ENCODE results near the gene KIAA0825.

Gene KIAA0825

DNA sequence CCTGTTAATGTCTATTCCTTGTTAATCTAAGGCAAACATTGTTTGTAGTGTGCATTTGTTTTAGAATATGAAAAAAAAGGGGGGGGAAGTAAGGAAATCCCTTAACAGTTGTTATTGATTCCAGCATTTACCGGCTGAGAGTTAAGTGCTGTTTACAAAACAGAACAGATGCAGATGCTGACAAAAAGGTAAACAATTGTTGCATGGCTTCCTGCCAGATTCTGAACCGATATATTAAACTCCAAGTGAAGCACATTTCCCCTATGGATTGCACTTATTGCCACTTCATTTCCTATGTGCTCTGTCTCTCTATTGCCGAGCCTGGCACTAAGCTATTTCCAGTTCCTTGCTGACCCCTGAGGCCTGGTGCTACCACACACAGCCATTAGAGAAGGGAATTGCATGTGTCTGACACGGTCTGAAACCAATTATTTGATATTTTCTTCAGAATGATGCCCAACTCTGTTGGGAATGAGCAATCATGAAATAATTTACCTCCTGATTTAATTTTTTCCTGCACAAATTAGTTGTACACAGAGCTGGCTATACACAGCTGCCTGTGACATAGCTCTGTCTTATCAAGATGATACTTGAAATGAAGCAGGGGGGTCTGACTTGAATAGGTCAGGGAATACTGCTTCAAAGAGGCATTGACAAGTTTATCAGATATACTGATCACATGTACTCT is 109.8 kb downstream of the KIAA0825 start:
- no peak for DNase-seq

- no peak for DNase-seq
These were observed 112.9 kb downstream of the KIAA0825 start for GRCh38 chr5:94505327-94506068.

DNA sequence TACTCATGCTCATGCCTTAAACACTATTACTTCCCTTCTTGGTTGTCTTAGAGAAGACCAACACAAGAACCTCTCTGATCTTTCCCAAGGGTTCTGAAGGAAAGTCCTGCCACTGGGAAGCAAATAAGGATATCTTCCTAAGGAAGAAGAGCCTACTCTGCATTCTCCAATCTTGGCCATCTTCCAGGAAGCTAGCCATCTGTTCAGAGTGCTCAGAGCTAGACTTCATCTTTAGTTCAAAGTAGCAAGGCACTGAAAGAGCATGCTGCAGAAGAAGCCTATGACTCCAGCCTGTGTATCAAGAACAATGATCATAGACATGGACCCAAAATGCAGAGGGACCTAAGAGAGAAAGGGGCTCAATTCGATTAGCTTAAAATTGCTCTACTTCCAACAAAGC is 114.7 kb downstream of the KIAA0825 start:
- DNase-seq, result no peak

GRCh38 chr5:94501365-94501764 is 117.0 kb downstream of the KIAA0825 start:
- DNase-seq, result no peak

DNA sequence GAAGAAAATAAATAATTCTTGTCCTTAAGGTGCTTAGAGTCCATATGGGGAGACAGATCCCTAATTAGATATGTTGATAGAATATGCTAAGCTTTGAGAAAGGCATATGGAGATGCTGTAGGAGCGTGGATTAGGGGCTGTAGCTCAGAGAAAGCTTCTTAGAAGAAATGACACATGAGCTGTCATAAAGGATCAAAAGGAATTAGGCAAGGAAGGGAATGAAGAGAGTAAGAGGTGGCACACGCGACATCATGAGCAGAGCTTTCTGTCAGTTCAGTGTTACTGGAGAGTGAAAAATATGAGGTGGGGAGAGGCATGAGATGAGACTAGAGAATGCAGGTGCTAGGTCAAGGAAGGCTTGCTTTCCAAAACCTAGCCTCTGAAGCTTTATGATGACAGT is 118.6 kb downstream of the KIAA0825 start:
- DNase-seq, result no peak

DNA sequence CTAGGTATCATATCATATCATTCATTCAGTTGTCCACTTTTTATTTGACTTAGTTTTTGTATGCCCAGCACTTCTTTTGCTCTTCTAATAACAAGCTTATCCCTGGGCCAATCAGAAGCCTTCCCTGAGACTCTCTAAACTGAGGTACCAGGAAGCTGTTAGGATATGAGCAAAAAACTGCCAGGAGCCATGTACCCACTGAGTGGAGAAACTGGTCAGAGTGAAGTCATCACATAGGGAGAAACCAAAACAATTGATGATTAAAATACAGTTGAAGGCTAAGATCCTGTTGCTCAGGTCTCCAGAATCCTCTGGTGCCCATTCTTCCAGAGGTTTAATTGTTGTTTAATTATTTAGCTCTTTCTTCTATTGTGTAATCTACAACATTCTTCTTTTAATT is 120.2 kb downstream of the KIAA0825 start:
- DNase-seq, result no peak

- no peak for DNase-seq
These were observed 133.3 kb downstream of the KIAA0825 start for GRCh38 chr5:94485067-94485466.

- DNase-seq, result no peak
These were observed 137.3 kb downstream of the KIAA0825 start for GRCh38 chr5:94481059-94481458.

GRCh38 chr5:94480486-94480885 is 137.9 kb downstream of the KIAA0825 start:
- DNase-seq, result no peak

DNA sequence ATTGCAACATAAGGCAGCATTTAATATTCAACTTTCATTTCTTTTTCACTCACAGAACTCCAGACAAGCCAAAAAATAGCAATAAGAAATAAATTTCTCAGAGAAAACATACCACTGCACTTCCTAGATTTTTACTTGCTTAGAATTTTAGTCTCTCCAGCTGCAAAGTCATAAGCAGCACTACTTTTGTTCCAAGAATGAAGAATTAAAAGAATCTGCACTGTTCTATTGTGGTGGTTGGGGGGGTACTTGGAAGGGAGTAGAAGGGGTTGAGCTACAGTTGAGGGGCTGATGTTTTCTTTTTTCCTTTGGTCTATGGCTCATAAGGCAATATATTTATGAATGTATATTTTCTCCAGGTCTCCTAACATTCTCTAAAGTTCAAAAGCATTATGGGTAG is 144.5 kb downstream of the KIAA0825 start:
- DNase-seq, result no peak

GRCh38 chr5:94471521-94471920 is 146.9 kb downstream of the KIAA0825 start:
- no peak for DNase-seq

DNA sequence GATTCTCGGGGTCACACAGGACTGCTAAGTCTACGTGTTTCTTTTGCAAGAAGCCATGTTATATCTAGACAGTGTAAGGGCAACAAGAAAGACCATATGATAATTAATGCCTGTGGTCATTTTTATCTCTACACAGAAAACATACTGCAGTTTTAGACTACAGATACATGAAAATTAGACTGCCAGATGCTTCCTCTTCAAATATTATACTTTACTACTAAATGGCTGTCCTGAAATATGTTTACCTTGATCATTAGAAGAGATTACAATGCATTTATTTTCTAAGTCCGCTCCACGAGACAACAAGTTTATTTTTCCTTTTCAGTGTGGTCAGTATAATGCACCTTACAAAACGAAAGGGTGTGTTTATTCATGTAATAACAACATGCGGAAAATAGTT is 147.6 kb downstream of the KIAA0825 start:
- DNase-seq, result no peak

- no peak for DNase-seq
These were observed 148.5 kb downstream of the KIAA0825 start for GRCh38 chr5:94469894-94470329.

GRCh38 chr5:94467954-94468930 is 150.2 kb downstream of the KIAA0825 start:
- DNase-seq, result no peak

DNA sequence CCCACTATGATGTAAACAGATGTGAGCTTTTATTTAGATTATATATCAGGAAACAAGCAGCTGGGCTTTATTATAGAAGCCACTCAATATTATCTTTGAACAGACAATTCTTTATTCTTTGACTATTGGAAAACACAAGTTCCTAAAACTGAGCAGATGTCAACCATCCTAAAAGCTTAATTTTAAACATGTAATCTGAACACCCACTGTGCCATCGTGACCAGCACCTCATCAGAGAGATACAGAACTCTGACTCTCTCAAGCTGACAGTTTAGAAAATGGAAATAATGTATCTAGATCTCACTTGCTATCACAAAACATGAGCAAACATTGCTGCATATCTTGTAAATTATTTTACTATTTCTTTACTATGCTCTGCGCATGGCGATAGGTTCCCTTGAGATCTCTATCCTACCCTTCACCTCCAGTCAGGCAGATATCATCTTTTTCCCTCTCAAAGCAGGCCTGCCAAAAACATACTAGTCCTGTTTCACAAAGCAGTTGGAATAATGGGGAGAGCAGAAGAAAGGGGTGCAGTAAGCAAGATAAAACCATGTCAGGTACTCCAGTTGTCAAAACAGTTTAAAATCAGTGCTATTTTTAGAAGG is 151.0 kb downstream of the KIAA0825 start:
- DNase-seq, result no peak

- DNase-seq, result no peak
These were observed 154.7 kb downstream of the KIAA0825 start for GRCh38 chr5:94463739-94464138.

DNA sequence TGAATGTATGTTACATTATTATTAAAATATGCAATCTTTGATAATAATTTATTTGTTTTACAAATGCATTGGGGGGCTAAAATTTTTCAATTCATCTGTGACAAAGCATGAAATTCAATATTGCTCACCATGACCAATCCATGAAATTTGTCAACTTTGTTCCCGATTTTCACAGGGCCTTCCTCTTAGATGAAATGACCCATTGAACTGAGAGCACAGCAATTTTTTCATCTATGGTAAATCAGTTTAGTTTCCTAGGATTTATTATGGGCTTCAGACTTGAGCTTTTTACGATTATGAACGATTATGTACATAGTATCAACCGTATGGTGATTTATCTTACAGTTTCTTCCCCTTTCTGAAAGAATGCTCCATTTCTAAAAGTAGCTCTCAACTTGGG is 157.3 kb downstream of the KIAA0825 start:
- no peak for DNase-seq

DNA sequence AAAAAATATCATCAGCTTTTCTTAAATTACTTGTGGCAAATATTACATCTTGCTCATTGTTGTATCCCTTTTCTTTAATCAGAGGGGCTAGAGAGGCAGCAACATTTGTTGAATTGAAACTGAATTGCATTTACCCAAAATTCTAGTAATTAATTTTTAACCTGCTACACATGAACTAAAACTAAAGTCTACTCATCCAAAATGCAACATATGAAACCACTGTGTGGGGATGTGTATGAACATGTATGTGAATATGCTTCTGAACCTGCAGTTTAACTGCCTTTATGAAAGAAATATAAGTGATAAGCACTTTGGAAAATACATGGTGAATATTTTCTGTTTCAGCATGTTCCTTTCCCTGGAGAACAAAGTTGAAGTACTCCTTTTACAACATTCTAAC is 158.5 kb downstream of the KIAA0825 start:
- no peak for DNase-seq

- no peak for DNase-seq
These were observed 160.6 kb downstream of the KIAA0825 start for GRCh38 chr5:94457788-94458187.

DNA sequence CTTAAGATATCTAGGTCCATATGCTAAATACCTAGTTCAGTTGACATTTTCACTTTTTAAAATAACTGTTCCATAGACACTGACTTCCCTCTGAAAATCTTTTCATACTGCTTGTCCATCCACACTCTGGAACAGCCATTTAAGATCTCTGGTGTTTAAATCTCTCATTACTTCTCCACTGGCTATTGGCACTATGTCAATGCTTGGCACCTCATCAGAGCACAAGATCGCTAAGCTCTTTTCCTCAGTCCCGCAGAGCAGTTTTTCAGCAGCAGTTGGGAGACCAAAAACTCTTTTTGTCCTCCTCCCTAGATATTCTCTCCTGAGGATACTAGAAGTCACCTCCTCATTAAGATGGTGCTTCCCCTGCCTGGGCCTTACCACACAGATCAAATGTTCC is 172.7 kb downstream of the KIAA0825 start:
- no peak for DNase-seq

GRCh38 chr5:94442991-94443390 is 175.4 kb downstream of the KIAA0825 start:
- no peak for DNase-seq

DNA sequence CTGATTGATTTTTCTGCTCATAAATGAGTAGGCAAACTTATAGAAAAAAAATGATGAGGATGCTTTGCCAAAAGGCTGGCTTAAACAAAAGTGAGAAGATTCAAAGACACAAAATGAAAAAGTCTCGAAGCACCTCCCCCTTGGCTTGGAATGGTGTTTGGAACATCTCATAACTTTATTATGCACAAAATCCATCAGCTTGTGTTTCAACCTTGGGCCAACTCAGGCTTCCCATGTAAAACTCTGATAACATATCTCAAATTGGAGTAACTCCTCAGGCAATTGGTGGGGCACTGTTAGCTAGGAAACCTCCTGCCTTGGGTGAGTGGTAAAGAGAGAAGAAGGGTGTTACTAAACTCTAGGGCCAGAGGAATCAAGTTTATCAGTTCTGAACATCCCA is 176.3 kb downstream of the KIAA0825 start:
- DNase-seq, result no peak

- DNase-seq, result no peak
These were observed 178.4 kb downstream of the KIAA0825 start for GRCh38 chr5:94440015-94440414.

Measured in activated naive CD4-positive, alpha-beta T cell treated with anti-CD3 and anti-CD28 coated beads, Interleukin-2, amount 50 U/mL, for 16 hours (primary cell).